Measurements from ENCODE around the gene NAE1.

GRCh38 chr16:66847533-66848067, 16.8 kb upstream of the NAE1 start:
- TF ChIP-seq CTCF (IDR thresholded peaks at IDR 0.05 in 2 of 3, conservative IDR thresholded peaks at IDR 0.05 in 1 of 3; ENCODE audit: borderline replicate concordance in 1 of 3, insufficient read depth in 1 of 3, low read depth in 2 of 3, low read length in 2 of 3): no peak
- no peak for TF ChIP-seq SIN3A (IDR thresholded peaks at IDR 0.05; ENCODE audit: low read depth)
- no peak for TF ChIP-seq FOSL1 (IDR thresholded peaks at IDR 0.05; ENCODE audit: low read depth)
- TF ChIP-seq REST (IDR thresholded peaks at IDR 0.05; ENCODE audit: low read depth): no peak
- no peak for TF ChIP-seq ZNF274 (IDR thresholded peaks at IDR 0.05; ENCODE audit: low read depth, low read length)
- no peak for TF ChIP-seq POLR2A (IDR thresholded peaks at IDR 0.05; ENCODE audit: borderline replicate concordance, extremely low read depth, insufficient read depth, insufficient read length)
- no peak for TF ChIP-seq JUND (IDR thresholded peaks at IDR 0.05)
